Measurements from ENCODE around the gene FMN2.

FMN2 gene

GRCh38 chr1:240356568-240356967, 264.9 kb downstream of the FMN2 start:
- Histone ChIP-seq H3K27ac (ENCODE audit: insufficient read depth, low read length, poor library complexity, severe bottlenecking) (no peak overlapping the region), H3K9me3 (ENCODE audit: control insufficient read depth, low read length) (no peaks in the 10 kb centered on the region), H3K4me3 (ENCODE audit: insufficient read depth, low read depth, low read length, poor library complexity, severe bottlenecking) (no peak overlapping the region)

DNA sequence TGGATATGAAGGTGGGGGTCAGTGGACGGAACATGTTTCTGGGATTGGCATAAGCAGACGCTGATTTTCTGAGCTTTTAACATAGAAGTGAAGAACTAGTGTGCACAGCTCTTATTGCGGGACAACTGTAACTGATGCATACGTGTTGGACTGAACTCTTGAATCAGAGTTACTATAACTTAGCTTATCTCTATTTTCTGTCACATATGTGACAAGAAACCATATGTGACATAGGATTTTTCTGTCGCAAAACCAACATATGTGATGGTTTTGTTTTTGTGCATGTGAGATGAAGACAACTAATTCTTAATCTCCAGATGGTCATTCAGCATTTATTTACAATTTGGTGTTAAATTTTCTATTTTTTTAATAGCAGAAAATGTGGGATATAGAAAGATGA, 270.4 kb downstream of the FMN2 start:
- DNase-seq, result no peak
- Histone ChIP-seq H3K4me3 (ENCODE audit: insufficient read depth, low read depth, low read length, poor library complexity, severe bottlenecking) (no peak overlapping the region), H3K36me3 (ENCODE audit: control insufficient read depth, insufficient read depth, low read length) (no peaks in the 10 kb centered on the region), H3K27me3 (replicated peaks; ENCODE audit: control insufficient read depth, insufficient read depth, low read length, poor library complexity, severe bottlenecking) (no peaks in the 10 kb centered on the region), H3K4me1 (ENCODE audit: control insufficient read depth, insufficient read depth, low read length, poor library complexity, severe bottlenecking) (no peaks in the 10 kb centered on the region), H3K27ac (ENCODE audit: insufficient read depth, low read length, poor library complexity, severe bottlenecking) (no peak overlapping the region), H3K9me3 (ENCODE audit: control insufficient read depth, low read length) (no peaks in the 10 kb centered on the region)

More at GRCh38 chr1:240356568-240356967, 264.9 kb downstream of the FMN2 start:
- no peaks in the 10 kb centered on the region for H3K36me3 ChIP-seq (ENCODE audit: control insufficient read depth, insufficient read depth, low read length)
- no peak for DNase-seq
- no peaks in the 10 kb centered on the region for H3K27me3 ChIP-seq (replicated peaks; ENCODE audit: control insufficient read depth, insufficient read depth, low read length, poor library complexity, severe bottlenecking)
- no peaks in the 10 kb centered on the region for H3K4me1 ChIP-seq (ENCODE audit: control insufficient read depth, insufficient read depth, low read length, poor library complexity, severe bottlenecking)

DNA sequence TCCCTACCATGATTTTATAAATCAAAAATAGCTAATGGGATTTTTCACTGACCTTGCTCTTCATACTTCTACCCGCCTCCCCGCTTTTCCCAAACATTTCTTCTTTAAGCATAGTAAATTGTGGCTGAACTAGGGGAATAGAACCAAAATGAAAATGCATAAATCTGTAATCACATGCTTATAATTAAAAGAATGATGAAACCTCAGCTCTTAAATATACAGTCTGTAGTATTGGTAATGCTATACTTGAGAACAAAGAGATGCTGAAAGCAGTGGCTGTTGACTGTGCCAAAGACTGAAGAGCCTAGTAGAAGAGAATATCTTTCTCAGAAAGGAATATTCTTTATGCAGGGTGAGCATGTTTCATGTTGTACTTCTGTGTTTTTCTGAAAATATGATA, 271.1 kb downstream of the FMN2 start:
- H3K27ac ChIP-seq (ENCODE audit: insufficient read depth, low read length, poor library complexity, severe bottlenecking), result no peak overlapping the region
- H3K4me1 ChIP-seq (ENCODE audit: control insufficient read depth, insufficient read depth, low read length, poor library complexity, severe bottlenecking), result no peaks in the 10 kb centered on the region
- H3K27me3 ChIP-seq (replicated peaks; ENCODE audit: control insufficient read depth, insufficient read depth, low read length, poor library complexity, severe bottlenecking), result no peaks in the 10 kb centered on the region
- no peak overlapping the region for H3K4me3 ChIP-seq (ENCODE audit: insufficient read depth, low read depth, low read length, poor library complexity, severe bottlenecking)
- no peaks in the 10 kb centered on the region for H3K36me3 ChIP-seq (ENCODE audit: control insufficient read depth, insufficient read depth, low read length)
- H3K9me3 ChIP-seq (ENCODE audit: control insufficient read depth, low read length), result no peaks in the 10 kb centered on the region
- DNase-seq, result no peak

DNA sequence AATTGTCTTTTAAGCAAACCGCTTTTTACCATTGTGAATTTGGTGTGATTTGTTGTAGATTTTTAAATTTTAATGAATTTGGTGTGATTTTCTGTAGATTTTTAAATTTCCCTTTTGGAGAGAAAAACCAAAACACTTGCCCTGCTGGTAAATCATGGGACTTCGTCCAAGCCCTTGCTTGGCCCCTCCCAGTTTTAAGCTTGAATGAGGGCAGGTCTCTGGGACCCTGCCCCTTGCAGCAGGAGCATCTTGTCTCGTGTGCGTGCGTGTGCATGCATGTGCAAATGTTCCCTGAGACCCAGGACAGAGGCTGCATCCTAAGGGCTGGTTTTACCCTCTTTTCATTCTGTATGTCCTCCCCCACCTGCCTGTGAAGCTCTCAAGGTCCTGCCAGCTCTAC, 271.6 kb downstream of the FMN2 start:
- H3K9me3 ChIP-seq (ENCODE audit: control insufficient read depth, low read length), result no peaks in the 10 kb centered on the region
- H3K4me3 ChIP-seq (ENCODE audit: insufficient read depth, low read depth, low read length, poor library complexity, severe bottlenecking), result no peak overlapping the region
- H3K27ac ChIP-seq (ENCODE audit: insufficient read depth, low read length, poor library complexity, severe bottlenecking), result no peak overlapping the region
- H3K4me1 ChIP-seq (ENCODE audit: control insufficient read depth, insufficient read depth, low read length, poor library complexity, severe bottlenecking), result no peaks in the 10 kb centered on the region
- no peaks in the 10 kb centered on the region for H3K36me3 ChIP-seq (ENCODE audit: control insufficient read depth, insufficient read depth, low read length)
- DNase-seq, result no peak
- H3K27me3 ChIP-seq (replicated peaks; ENCODE audit: control insufficient read depth, insufficient read depth, low read length, poor library complexity, severe bottlenecking), result no peaks in the 10 kb centered on the region

GRCh38 chr1:240363914-240364313, 272.2 kb downstream of the FMN2 start:
- H3K4me3 ChIP-seq (ENCODE audit: insufficient read depth, low read depth, low read length, poor library complexity, severe bottlenecking), result no peak overlapping the region
- H3K9me3 ChIP-seq (ENCODE audit: control insufficient read depth, low read length), result no peaks in the 10 kb centered on the region
- no peaks in the 10 kb centered on the region for H3K4me1 ChIP-seq (ENCODE audit: control insufficient read depth, insufficient read depth, low read length, poor library complexity, severe bottlenecking)
- H3K36me3 ChIP-seq (ENCODE audit: control insufficient read depth, insufficient read depth, low read length), result no peaks in the 10 kb centered on the region
- no peak overlapping the region for H3K27ac ChIP-seq (ENCODE audit: insufficient read depth, low read length, poor library complexity, severe bottlenecking)
- H3K27me3 ChIP-seq (replicated peaks; ENCODE audit: control insufficient read depth, insufficient read depth, low read length, poor library complexity, severe bottlenecking), result no peaks in the 10 kb centered on the region
- no peak for DNase-seq

DNA sequence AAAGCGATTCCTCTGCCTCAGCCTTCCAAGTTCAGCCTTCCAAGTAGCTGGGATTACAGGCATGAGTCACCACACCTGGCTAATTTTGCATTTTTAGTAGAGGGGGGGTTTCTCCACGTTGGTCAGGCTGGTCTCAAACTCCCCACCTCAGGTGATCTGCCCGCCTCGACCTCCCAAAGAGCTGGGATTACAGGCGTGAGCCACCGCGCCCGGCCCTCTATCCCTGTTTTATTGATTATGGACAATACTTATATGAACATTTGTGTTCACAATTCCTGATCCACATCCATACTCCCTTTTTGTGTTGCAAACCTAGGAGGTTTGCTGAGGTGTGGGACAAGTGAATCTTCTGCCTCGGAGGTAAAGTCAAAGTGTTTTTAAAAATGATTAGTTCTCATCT, 275.0 kb downstream of the FMN2 start:
- H3K36me3 ChIP-seq (ENCODE audit: control insufficient read depth, insufficient read depth, low read length), result no peaks in the 10 kb centered on the region
- no peaks in the 10 kb centered on the region for H3K4me1 ChIP-seq (ENCODE audit: control insufficient read depth, insufficient read depth, low read length, poor library complexity, severe bottlenecking)
- DNase-seq, result no peak
- H3K27ac ChIP-seq (ENCODE audit: insufficient read depth, low read length, poor library complexity, severe bottlenecking), result no peak overlapping the region
- no peak overlapping the region for H3K4me3 ChIP-seq (ENCODE audit: insufficient read depth, low read depth, low read length, poor library complexity, severe bottlenecking)
- H3K9me3 ChIP-seq (ENCODE audit: control insufficient read depth, low read length), result no peaks in the 10 kb centered on the region
- no peaks in the 10 kb centered on the region for H3K27me3 ChIP-seq (replicated peaks; ENCODE audit: control insufficient read depth, insufficient read depth, low read length, poor library complexity, severe bottlenecking)

- Histone ChIP-seq H3K4me1 (ENCODE audit: control insufficient read depth, insufficient read depth, low read length, poor library complexity, severe bottlenecking) (no peaks in the 10 kb centered on the region), H3K27me3 (replicated peaks; ENCODE audit: control insufficient read depth, insufficient read depth, low read length, poor library complexity, severe bottlenecking) (no peaks in the 10 kb centered on the region), H3K9me3 (ENCODE audit: control insufficient read depth, low read length) (no peaks in the 10 kb centered on the region), H3K27ac (ENCODE audit: insufficient read depth, low read length, poor library complexity, severe bottlenecking) (no peak overlapping the region), H3K36me3 (ENCODE audit: control insufficient read depth, insufficient read depth, low read length) (no peaks in the 10 kb centered on the region), H3K4me3 (ENCODE audit: insufficient read depth, low read depth, low read length, poor library complexity, severe bottlenecking) (no peak overlapping the region)
- no peak for DNase-seq
These were observed 293.9 kb downstream of the FMN2 start for GRCh38 chr1:240385551-240385950.

DNA sequence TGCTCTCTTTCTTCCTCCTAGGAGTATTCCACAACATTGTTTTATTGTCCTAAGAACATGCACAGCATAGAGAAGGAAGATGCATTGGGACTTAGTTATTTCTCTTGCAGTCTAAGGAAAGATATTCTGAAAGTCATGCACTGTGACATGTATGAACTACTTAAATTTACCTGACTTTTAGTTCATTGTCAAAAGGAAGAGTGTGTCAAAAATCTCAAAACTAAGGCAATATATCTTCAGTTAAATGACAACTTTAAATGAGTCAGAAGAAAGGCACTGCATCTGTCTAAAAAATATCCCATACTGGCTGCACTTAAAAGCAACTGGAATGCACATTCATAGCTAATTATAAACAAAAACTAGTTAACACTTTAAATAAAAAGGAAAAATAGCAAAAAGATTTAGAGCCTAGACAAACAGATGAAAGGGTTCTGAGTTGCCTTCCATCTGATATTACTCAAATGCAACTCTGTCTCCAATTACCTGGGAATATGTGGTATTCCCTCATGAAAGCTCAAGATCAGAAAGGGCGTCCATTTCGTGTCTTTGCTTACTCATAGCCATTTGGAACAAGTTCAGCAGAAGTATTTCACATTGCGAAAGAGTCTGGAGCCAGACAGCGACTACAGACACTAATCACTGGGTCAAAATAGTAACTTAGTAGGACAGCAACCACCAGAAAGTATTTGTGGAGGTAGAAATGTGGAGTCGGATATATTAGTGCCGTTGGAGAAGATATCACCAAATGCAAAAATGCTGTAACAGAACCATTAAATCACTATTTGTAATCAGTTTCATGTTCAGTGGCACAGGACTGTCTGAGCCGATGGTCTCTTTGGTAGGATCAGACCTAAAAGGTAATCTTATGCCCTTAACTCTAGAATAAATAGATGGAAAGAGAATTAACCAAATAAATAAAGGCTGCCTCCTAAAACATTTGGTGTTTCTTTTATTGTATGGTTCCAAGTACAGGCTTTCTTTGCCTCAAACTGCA, 294.6 kb downstream of the FMN2 start:
- H3K4me3 ChIP-seq (ENCODE audit: insufficient read depth, low read depth, low read length, poor library complexity, severe bottlenecking), result no peak overlapping the region
- no peak for DNase-seq
- no peak overlapping the region for H3K27ac ChIP-seq (ENCODE audit: insufficient read depth, low read length, poor library complexity, severe bottlenecking)
- H3K4me1 ChIP-seq (ENCODE audit: control insufficient read depth, insufficient read depth, low read length, poor library complexity, severe bottlenecking), result no peaks in the 10 kb centered on the region
- no peaks in the 10 kb centered on the region for H3K36me3 ChIP-seq (ENCODE audit: control insufficient read depth, insufficient read depth, low read length)
- no peaks in the 10 kb centered on the region for H3K27me3 ChIP-seq (replicated peaks; ENCODE audit: control insufficient read depth, insufficient read depth, low read length, poor library complexity, severe bottlenecking)
- H3K9me3 ChIP-seq (ENCODE audit: control insufficient read depth, low read length), result no peaks in the 10 kb centered on the region

DNA sequence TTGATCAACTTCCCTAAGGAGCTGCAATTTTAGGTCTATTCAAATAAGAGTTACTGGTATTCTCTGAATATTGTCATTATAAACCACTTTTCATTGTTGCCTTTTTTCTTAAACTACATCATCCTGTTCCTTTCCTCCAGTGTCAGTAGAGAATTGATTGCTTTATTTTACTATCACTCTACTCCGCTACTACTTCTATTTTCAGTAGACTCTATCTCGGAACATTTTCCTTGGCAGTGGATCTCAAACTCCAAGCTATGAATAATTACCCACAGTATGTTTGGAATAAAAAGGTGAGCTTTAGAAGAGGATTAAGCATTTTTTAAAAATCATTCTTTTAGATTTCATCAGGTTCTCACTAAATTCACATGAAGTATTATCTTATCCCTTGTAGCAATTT, 295.4 kb downstream of the FMN2 start:
- no peaks in the 10 kb centered on the region for H3K4me1 ChIP-seq (ENCODE audit: control insufficient read depth, insufficient read depth, low read length, poor library complexity, severe bottlenecking)
- no peaks in the 10 kb centered on the region for H3K27me3 ChIP-seq (replicated peaks; ENCODE audit: control insufficient read depth, insufficient read depth, low read length, poor library complexity, severe bottlenecking)
- DNase-seq, result no peak
- H3K9me3 ChIP-seq (ENCODE audit: control insufficient read depth, low read length), result no peaks in the 10 kb centered on the region
- H3K4me3 ChIP-seq (ENCODE audit: insufficient read depth, low read depth, low read length, poor library complexity, severe bottlenecking), result no peak overlapping the region
- H3K27ac ChIP-seq (ENCODE audit: insufficient read depth, low read length, poor library complexity, severe bottlenecking), result no peak overlapping the region
- H3K36me3 ChIP-seq (ENCODE audit: control insufficient read depth, insufficient read depth, low read length), result no peaks in the 10 kb centered on the region

DNA sequence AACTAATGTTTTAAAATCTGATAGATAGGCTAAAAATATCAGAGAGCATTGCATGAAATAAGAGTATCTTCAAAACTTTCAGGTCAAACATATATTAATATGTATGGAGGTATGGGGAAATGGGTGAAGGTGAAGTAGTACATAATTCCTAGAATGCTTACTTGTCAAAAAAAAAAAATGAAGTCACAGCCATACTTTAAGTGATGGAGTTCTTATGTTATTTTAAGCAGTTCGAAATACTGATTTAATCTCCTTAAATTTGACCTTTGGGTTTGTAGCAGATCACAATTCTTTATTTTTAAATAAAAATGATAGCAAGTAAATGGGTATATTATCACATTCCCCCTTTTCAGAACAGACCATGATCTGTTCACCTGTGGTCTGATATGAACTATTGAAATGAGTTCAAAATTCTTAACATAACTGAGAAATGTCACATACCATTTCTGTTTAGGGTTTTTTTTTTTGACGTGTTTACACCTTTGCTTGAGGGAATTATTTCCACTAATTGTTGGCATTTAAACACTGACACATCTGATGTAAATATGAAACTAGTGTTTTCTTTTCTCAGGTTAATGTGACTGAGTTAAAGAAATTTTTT, 300.1 kb downstream of the FMN2 start:
- H3K4me1 ChIP-seq (ENCODE audit: control insufficient read depth, insufficient read depth, low read length, poor library complexity, severe bottlenecking), result no peaks in the 10 kb centered on the region
- H3K27ac ChIP-seq (ENCODE audit: insufficient read depth, low read length, poor library complexity, severe bottlenecking), result no peak overlapping the region
- no peaks in the 10 kb centered on the region for H3K36me3 ChIP-seq (ENCODE audit: control insufficient read depth, insufficient read depth, low read length)
- H3K9me3 ChIP-seq (ENCODE audit: control insufficient read depth, low read length), result no peaks in the 10 kb centered on the region
- no peak for DNase-seq
- no peaks in the 10 kb centered on the region for H3K27me3 ChIP-seq (replicated peaks; ENCODE audit: control insufficient read depth, insufficient read depth, low read length, poor library complexity, severe bottlenecking)
- no peak overlapping the region for H3K4me3 ChIP-seq (ENCODE audit: insufficient read depth, low read depth, low read length, poor library complexity, severe bottlenecking)
